Suprapubic skin (tissue), 4 donors: ENCODE measurements around the gene TFDP3. TPM values are rescaled to one million over a fixed set of nuclear protein-coding genes. Genes with fewer than 3 reads are reported as not detected.

ENCODE experiments used
- DNase-seq, 2 donors: peaks; one replicate each; pipeline ENCODE4 v3.0.0-alpha.2; 2019; ENCODE audit warnings: low spot score in 2 of 2
- H3K27ac ChIP-seq: fragments of 200-600 bp; sonication (generic); one replicate; pipeline ENCODE4 v1.5.1; 2019
- H3K27me3 ChIP-seq: fragments of 200-600 bp; sonication (generic); one replicate; pipeline ENCODE4 v1.5.1; 2019
- H3K36me3 ChIP-seq: fragments of 200-600 bp; sonication (generic); one replicate; pipeline ENCODE4 v1.5.1; 2019
- H3K4me1 ChIP-seq: fragments of 200-600 bp; sonication (generic); one replicate; pipeline ENCODE4 v1.5.1; 2019
- H3K4me3 ChIP-seq: fragments of 200-600 bp; sonication (generic); one replicate; pipeline ENCODE4 v1.5.1; 2019; ENCODE audit warnings: mild to moderate bottlenecking
- H3K9me3 ChIP-seq: fragments of 200-600 bp; sonication (generic); one replicate; pipeline ENCODE4 v1.5.1; 2019
- CTCF ChIP-seq, 2 donors: fragments of 200-600 bp in 1 of 2; fragments of 450-650 bp in 1 of 2; sonication (generic) in 1 of 2; IDR thresholded peaks; one replicate each; pipeline ENCODE4 v1.5.1; 2016 to 2019; ENCODE audit warnings: antibody characterized with exemption in 2 of 2, mild to moderate bottlenecking in 1 of 2, moderate library complexity in 1 of 2
- EP300 ChIP-seq: sonication (generic); formaldehyde crosslinking; IDR thresholded peaks from one replicate; pipeline ENCODE4 v1.6.1; 2017; ENCODE audit warnings: antibody characterized with exemption
- POLR2A ChIP-seq, 2 donors: fragments of 450-650 bp; IDR thresholded peaks; one replicate each; pipeline ENCODE4 v1.6.1; 2017; ENCODE audit warnings: antibody characterized with exemption in 2 of 2, mild to moderate bottlenecking in 2 of 2, moderate library complexity in 2 of 2
- POLR2AphosphoS5 ChIP-seq, 3 donors: sonication (generic); formaldehyde crosslinking; IDR thresholded peaks; one replicate each; pipeline ENCODE4 v1.6.1; 2017; ENCODE audit warnings: antibody characterized with exemption in 3 of 3
- WGBS: methylation state at CpG from one replicate; pipeline ENCODE4 v1.1.5; 2018; 5-methylcytosine and 5-hydroxymethylcytosine counted together
- total RNA-seq, 4 donors: library from RNA; depleted of rRNA; stranded (reverse); fragments of >200 nt; gene quantifications; one replicate each; pipeline ENCODE4 v1.1.0, GENCODE V29; 2016

The TFDP3 gene, protein sequence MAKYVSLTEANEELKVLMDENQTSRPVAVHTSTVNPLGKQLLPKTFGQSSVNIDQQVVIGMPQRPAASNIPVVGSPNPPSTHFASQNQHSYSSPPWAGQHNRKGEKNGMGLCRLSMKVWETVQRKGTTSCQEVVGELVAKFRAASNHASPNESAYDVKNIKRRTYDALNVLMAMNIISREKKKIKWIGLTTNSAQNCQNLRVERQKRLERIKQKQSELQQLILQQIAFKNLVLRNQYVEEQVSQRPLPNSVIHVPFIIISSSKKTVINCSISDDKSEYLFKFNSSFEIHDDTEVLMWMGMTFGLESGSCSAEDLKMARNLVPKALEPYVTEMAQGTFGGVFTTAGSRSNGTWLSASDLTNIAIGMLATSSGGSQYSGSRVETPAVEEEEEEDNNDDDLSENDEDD
- not detected for total RNA-seq

DNA sequence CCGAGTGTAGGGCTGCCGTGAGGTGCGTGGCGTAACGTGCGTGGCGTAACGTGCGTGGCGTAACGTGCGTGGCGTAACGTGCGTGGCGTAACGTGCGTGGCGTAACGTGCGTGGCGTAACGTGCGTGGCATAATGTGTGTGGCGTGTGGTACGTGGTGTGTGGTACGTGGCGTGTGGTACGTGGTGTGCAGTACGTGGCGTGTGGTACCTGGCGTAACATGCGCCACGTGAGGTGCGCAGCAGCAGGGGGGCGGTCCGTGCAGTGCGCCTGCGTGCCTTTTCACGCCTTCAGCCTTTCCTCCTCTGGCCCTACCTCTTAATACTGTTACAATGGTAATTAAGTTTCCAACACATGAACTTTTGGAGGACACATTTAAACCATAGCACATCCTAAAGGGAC is at the start of gene TFDP3:
TSS of gene TFDP3 (minus strand) at position 26 of the 400 bp plus-strand sequence. CDS start 95 bp downstream, outside the sequence.
- no peak for TF ChIP-seq EP300
- TF ChIP-seq POLR2AphosphoS5 (IDR thresholded peaks at IDR 0.05) = no peak
- TF ChIP-seq CTCF (IDR thresholded peaks at IDR 0.05) = no peak
- TF ChIP-seq POLR2A (IDR thresholded peaks at IDR 0.05) = no peak
- Histone ChIP-seq H3K27me3 (no peaks in the 10 kb centered on the region), H3K27ac (no peak within 1 kb of the TSS), H3K36me3 (no peaks in the 10 kb centered on the region), H3K4me1 (no peaks in the 10 kb centered on the region), H3K4me3 (no peak within 1 kb of the TSS), H3K9me3 (no peaks in the 10 kb centered on the region)
- 93% methylated on average over 40 of the region's 40 CpGs for WGBS
- DNase-seq = no peak

- Histone ChIP-seq H3K4me1 (no peaks in the 10 kb centered on the region), H3K27me3 (no peaks in the 10 kb centered on the region), H3K27ac (no peak overlapping the region), H3K9me3 (no peaks in the 10 kb centered on the region), H3K36me3 (no peaks in the 10 kb centered on the region), H3K4me3 (no peak overlapping the region)
- 84% methylated on average over 2 of the region's 2 CpGs for WGBS
- DNase-seq = no peak
- no peak for TF ChIP-seq POLR2A (IDR thresholded peaks at IDR 0.05)
- no peak for TF ChIP-seq POLR2AphosphoS5 (IDR thresholded peaks at IDR 0.05)
- no peak for TF ChIP-seq EP300
- no peak for TF ChIP-seq CTCF (IDR thresholded peaks at IDR 0.05)
Measured at GRCh38 chrX:133267621-133268020, 49.5 kb upstream of the TFDP3 start.

GRCh38 chrX:133265331-133265730 is 47.2 kb upstream of the TFDP3 start:
- TF ChIP-seq EP300 (no peak), POLR2A (IDR thresholded peaks at IDR 0.05) (no peak), POLR2AphosphoS5 (IDR thresholded peaks at IDR 0.05) (no peak), CTCF (IDR thresholded peaks at IDR 0.05) (no peak)
- H3K9me3 ChIP-seq = no peaks in the 10 kb centered on the region
- 47% methylated on average over 9 of the region's 13 CpGs for WGBS
- no peak overlapping the region for H3K4me3 ChIP-seq
- DNase-seq = no peak
- H3K36me3 ChIP-seq = no peaks in the 10 kb centered on the region
- no peaks in the 10 kb centered on the region for H3K27me3 ChIP-seq
- H3K4me1 ChIP-seq = no peaks in the 10 kb centered on the region
- no peak overlapping the region for H3K27ac ChIP-seq

DNA sequence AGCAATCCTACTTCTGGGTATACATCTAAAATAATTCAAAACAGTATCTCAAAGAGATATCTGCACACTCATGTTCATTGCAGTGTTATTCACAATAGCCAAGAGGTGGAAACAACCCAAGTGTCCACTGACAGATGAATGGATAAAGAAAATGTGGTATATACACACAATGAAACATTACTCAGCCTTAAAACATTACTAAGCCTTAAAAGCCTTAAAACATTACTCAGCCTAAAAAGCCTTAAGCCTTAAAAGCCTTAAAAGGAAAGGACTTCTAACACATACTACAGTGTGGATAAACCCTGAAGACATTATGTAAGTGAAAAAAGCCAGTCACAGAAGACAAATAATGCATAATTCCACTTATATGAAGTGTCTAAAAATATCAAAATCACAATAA is 40.3 kb upstream of the TFDP3 start:
- no peak overlapping the region for H3K4me3 ChIP-seq
- H3K4me1 ChIP-seq = no peaks in the 10 kb centered on the region
- no peaks in the 10 kb centered on the region for H3K36me3 ChIP-seq
- TF ChIP-seq POLR2A (IDR thresholded peaks at IDR 0.05) = no peak
- TF ChIP-seq POLR2AphosphoS5 (IDR thresholded peaks at IDR 0.05) = no peak
- TF ChIP-seq EP300 = no peak
- no peaks in the 10 kb centered on the region for H3K27me3 ChIP-seq
- no peak for DNase-seq
- H3K9me3 ChIP-seq = no peaks in the 10 kb centered on the region
- no peak overlapping the region for H3K27ac ChIP-seq

DNA sequence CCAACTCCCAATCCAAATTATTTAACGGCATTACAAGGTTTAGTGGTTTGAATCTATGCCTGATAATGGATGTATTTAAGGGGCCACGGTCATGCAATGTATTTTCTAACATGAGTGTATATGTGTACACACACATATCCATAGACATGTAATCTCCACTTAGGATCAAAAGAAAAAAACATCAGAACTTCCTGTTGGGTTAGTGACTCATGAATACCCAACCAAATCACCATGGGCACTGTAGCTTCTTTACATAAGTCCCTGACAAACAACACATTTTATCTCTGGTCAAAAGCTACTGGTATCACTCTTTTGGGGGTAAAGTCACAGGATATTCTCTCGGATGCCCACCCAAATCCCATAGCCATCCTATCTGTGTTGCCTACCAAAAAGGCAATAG is 36.5 kb upstream of the TFDP3 start:
- Histone ChIP-seq H3K4me1 (no peaks in the 10 kb centered on the region), H3K27ac (no peak overlapping the region), H3K36me3 (no peaks in the 10 kb centered on the region), H3K27me3 (no peaks in the 10 kb centered on the region), H3K4me3 (no peak overlapping the region), H3K9me3 (no peaks in the 10 kb centered on the region)
- no peak for DNase-seq
- TF ChIP-seq EP300 (no peak), CTCF (IDR thresholded peaks at IDR 0.05) (no peak), POLR2A (IDR thresholded peaks at IDR 0.05) (no peak), POLR2AphosphoS5 (IDR thresholded peaks at IDR 0.05) (no peak)
- WGBS = 73% methylated on average over 3 of the region's 3 CpGs
